ENCODE results near the gene NOP53.

GRCh38 chr19:47714339-47714738 is 31.0 kb upstream of the NOP53 start:
- TF ChIP-seq CTCF (conservative IDR thresholded peaks at IDR 0.05 in 1 of 2, IDR thresholded peaks at IDR 0.05 in 1 of 2; ENCODE audit: low read depth in 1 of 2, low read length in 2 of 2) = no peak
- no peak for TF ChIP-seq EZH2 (IDR thresholded peaks at IDR 0.05; ENCODE audit: low read length, missing control alignments)

Data from fibroblast of lung (primary cell).